Measurements from ENCODE around the gene LHFPL3.

LHFPL3 gene

DNA sequence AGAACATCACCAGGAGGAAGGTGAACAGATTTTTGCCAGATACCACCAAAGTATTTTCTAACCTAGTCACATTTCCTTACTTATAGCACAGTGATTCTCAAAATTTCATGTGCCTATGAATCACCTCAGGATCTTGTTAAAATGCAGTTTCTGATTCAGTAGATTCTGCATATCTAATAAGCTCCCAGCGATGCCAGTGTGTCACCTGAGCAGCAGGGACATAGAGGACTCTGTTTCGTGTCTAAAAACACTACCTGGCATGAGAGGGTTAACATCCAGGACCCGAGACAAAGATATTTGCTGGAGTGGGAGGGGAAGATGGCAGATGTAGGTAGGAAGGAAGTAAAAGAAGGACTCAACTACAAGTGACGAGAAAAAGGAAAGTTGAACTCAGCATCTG lies 433.5 kb downstream of the LHFPL3 start:
- DNase-seq: no peak

- DNase-seq: no peak
These were observed 438.7 kb downstream of the LHFPL3 start for GRCh38 chr7:104767113-104767512.

GRCh38 chr7:104767826-104768536 lies 439.6 kb downstream of the LHFPL3 start:
- DNase-seq: no peak

DNA sequence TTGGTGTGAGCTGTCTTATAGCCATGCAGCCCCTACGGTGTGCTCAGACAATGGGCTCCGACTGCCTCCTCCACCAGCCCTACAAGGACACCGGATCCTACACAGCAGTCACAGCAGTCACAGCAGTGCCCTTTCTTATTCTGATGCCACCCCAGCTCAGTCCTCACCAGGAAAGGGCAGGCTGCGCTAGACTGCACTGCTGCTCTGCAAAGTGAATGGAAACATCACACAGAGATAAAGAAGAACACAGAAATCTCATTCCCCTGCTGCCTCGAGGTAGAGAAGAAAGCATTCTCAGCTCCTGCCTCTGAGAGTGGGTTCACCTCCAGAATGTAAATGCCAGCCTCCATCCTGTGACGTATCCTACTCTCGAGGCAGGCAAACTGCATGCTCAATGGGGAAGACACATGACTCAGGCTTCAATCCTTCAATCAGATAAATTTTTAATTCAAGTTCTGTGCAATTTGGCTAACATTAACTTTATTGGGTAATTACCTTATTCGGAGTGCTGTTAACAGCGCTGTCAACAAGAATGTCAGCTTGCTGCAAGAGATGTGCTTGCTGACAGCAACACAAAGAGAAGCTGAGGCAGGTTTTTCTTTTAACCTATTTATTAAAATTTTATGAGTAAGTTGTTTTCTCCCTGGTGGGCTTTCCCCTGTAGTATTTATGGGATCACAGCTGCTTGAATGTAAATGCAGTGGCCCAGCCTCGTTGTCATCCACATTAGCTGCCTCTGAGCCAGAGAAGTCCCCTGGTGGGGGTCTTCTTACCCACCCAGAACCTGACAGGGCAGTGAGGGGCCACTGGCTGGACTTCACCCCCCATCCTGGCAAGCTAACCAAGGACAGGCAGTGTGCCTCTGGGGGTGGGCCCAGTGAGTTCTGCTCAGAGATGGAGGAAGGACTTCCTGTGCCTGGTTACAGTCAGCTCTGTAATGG lies 444.3 kb downstream of the LHFPL3 start:
- DNase-seq: no peak

DNA sequence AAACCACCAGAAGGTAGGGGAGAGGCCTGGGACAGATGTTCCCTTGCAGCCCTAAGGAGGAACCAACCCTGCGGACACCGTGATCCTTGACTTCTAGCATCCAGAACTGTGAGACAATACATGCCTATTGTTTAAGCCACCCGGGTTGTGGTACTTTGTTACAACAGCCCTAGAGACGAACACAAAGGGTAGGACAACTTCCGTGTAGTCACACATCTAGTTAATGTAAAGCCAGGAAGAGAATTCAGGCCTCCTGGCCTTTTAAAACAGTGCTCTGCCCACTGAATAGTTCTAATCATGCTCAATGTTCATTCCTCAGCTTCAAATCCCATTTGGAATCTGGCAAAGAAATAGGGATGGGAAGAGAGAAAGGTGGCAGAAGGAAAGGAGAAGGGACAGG lies 445.4 kb downstream of the LHFPL3 start:
- DNase-seq: no peak

GRCh38 chr7:104775531-104775930 lies 447.1 kb downstream of the LHFPL3 start:
- DNase-seq: no peak

DNA sequence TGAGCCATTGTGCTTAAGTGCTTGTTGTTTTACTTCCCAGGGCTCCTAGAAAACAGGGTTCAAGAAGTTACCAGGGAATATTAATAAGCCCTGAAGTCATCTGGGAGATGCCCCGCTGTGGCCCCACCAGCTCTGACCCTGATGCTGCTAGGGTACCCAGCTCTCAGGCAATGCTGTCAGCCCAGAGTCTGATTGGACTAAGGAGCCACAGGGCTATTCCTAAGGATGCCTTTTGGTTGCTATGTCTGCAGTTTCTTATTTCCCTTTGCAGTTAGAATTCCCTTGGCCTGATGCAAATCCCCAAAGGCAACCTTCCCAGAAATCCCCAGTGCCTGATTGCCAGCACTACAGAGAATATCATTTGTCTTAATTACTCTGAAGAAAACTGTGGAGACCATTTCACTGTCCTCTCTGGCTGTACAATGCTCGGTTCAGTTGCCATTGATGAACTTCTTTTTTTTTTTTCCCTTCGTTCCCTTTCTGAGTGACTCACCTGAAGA lies 448.9 kb downstream of the LHFPL3 start:
- DNase-seq: no peak

DNA sequence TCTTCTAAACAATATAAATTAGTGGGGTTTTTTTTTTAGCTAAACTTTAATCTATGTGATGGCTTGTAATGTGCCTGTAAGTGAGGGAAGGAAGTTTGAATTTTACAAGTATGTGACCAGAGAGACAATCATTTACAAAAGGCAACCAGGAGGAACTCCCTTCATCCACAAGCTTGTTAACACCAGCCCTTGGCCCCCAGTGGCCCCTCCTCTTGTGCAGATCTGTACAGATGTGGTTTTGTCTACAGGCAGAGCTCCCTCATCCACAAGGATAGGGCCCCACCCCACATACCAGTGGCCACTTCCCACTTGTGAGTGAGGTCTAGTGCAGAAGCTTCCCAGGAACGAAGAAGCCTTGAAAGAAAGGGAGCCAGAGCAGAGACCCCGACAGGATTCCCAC lies 451.5 kb downstream of the LHFPL3 start:
- DNase-seq: no peak

DNA sequence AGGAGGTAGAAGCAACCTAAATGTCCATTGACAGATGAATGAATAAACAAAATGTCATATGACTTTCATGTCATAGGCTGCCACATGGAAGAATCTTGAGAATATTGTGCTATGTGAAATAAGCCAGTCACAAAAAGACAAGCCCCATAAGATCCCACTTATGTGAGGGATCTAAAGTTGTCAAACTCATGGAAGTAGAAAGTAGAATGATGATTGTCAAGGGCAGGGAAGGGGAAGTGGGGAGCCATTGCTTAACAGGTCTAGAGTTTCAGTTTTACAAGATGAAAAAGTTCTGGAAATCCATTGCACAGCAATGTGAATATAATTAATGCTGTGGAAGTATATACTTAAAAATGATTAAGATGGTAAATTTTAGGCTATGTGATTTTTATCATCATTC lies 456.3 kb downstream of the LHFPL3 start:
- no peak for DNase-seq

- no peak for DNase-seq
These were observed 461.4 kb downstream of the LHFPL3 start for GRCh38 chr7:104789780-104790179.

DNA sequence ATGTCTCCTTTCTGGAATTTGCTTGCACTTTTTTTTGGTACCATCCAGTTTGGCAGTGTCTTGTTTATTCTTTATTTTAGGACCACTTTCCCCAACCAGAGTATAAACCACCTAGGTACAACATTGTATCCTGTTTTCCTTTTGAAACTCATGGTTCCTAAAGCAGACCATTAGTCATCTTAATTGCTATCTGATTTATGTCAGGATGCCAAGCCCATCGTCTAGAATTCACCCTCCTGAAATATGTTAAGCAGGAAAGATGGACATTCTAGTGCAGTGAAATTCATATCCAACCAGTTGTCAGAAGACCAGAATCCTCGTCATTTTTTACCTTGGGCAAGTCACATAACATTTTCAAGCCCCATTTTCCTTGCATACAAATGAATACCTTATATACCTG lies 462.0 kb downstream of the LHFPL3 start:
- DNase-seq: no peak

DNA sequence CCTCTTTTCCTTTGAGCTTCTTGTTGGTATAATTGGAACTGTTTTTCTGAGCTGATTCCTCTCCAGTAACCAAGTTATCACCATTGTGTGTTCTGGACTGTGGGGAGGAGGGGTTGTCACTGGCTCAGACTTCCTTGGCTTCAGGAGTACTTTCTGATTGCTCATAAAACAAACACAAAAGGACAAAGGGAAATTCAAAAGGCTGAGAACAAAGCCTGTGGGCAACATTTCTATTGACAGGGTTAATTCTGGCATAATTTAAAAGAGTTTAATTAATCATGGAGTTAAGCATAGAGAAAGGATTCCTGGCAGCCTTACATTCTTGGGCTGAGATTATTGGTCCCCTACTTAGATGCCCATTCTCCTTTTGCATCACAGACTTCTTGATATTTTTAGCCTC lies 462.7 kb downstream of the LHFPL3 start:
- DNase-seq: no peak

GRCh38 chr7:104793066-104793465 lies 464.7 kb downstream of the LHFPL3 start:
- DNase-seq: no peak

DNA sequence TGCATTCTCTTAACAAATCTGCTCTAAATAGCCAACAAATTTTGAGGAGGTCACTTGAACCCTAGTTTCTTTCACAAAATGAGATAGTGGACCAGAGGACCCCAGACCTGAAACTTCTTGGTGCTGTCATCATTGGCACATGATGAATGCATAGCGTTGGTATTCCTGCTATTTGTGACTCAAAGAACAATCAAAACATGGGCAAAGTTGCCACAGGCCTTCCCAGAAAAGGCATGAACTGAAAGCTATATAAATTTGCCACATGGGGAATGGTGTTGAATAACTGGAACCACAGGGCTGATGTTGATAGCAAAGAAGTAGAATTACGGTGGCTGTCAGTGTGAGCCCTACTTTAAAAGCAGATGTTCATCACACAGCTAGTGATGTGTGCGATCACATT lies 465.8 kb downstream of the LHFPL3 start:
- no peak for DNase-seq

- DNase-seq: no peak
These were observed 466.2 kb downstream of the LHFPL3 start for GRCh38 chr7:104794589-104794988.

- DNase-seq: no peak
These were observed 466.7 kb downstream of the LHFPL3 start for GRCh38 chr7:104795086-104795485.

- no peak for DNase-seq
These were observed 467.4 kb downstream of the LHFPL3 start for GRCh38 chr7:104795616-104796398.

- DNase-seq: no peak
These were observed 471.9 kb downstream of the LHFPL3 start for GRCh38 chr7:104800307-104800706.

DNA sequence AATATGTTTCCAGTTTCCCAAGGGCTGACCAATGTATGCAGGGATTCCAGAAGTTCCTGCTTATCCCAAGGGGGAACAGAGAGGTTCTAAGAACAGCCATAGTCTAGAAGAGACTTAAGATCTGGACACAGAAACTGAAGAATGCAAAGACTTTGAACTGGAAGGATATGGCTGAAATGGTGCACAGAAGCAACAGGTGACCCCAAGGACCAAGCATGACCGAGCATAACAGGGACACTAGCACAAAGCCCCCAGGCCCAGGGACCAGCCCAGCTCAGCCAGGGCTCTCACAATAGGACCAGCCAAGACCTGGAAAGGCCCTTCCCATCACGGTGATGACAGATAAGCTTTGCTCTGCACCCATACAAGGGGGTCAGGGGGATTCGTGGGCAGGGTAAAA lies 472.6 kb downstream of the LHFPL3 start:
- DNase-seq: no peak

DNA sequence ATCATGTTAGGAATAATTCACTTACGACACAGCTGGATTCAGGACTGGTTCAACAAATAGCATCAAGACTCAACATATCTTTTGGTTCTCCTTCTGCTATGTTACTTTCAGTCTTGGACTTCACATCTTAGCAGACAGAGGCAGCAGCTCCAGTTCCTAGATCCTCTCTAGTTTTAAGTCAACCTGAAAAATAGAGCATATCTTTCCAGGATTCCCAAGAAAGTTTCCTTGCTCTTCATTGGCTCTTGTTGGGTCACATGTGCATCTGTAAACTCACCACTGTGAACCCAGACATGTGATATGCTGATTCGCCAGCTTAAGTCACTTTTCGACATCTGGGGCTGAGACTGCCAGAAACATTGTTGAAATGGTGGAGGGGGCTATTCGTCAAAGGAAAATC lies 475.5 kb downstream of the LHFPL3 start:
- DNase-seq: no peak

DNA sequence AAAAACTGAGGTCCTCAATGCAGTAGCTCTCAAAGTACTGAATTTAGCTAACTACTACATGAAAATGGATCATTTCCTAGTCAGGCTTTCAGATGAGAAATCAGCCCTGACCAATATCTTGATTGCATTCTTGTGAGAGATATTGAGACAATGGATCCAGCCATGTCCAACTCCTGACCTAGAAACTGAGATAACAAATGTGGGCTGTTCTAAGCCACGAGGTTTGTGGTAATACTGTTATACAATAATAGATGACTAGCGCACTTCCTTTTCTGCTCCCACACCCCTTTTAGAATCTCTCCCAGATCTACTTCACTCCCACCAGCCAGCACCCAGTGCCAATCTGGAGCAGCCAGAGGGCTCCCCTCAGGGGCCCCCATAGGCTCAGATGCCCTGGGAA lies 476.3 kb downstream of the LHFPL3 start:
- no peak for DNase-seq

DNA sequence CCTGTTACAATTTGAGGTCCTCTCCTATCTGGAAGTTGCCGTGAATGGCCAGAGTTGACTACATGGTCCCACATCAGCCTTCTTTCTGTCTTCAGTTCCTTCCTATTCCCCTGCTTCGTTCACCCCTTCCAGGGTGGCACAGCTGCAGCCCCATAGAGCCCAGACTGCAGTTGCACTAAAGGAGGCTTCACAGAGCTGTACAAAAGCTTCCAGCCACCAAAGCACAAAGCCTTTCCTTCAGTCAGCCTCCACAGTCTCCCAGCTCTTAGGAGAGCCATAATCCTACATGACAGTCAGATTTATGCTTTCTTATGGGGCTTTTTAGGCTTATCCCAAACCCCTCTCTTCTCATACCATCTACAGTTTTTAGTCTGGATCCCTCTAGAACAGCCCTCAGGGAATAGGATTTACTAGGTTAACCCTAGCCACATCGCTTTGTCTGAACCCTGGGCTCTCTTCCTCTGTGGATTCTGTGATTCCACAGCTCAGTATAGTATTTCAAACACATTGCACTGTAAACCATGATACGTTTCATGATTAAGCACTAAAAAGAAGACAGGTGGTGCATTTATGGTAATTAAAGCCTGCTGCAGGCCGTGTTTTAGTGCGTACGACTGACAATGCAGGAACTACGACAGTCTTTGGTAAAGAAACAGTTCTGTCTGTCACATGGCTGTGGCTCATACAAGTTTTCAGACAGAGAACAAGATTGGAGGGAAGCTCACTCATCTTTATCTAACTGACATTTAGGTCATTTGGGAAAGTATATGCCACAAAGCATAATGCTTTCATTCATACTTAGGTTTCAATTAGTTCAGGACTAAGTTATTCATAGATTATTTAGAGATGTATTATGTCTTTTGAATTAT lies 477.3 kb downstream of the LHFPL3 start:
- DNase-seq: no peak

Measured in NCI-H748 treated with DMSO at 0.1 percent for 48 hours (cell line).